Measurements from ENCODE around the gene LMF1.

LMF1 gene

DNA sequence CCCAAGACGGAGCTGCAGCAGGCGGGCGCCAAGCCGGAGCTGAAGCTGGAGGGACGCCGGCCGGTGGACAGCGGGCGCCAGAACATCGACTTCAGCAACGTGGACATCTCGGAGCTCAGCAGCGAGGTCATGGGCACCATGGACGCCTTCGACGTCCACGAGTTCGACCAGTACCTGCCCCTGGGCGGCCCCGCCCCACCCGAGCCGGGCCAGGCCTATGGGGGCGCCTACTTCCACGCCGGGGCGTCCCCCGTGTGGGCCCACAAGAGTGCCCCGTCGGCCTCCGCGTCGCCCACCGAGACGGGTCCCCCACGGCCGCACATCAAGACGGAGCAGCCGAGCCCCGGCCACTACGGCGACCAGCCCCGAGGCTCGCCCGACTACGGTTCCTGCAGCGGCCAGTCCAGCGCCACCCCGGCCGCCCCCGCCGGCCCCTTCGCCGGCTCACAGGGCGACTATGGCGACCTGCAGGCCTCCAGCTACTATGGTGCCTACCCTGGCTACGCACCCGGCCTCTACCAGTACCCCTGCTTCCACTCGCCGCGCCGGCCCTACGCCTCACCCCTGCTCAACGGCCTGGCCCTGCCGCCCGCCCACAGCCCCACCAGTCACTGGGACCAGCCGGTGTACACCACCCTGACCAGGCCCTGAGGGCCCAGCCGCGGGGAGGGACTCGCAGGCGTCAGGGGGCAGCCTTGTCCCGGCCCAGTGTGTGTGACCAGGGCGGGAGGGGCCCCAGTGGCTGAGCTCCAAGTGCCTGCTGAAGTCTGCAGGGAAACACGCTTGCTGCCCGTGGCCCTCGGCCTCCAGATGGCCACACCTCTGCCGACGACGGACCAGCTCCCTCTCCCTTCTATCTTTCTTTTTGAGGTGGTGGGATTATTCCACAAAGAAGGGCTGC, 14.2 kb upstream of the LMF1 start:
- Mint-ChIP-seq H3K9me3 (no peaks in the 10 kb centered on the region), H3K27ac (no peak overlapping the region)
- no peak for DNase-seq (ENCODE audit: low spot score)

DNA sequence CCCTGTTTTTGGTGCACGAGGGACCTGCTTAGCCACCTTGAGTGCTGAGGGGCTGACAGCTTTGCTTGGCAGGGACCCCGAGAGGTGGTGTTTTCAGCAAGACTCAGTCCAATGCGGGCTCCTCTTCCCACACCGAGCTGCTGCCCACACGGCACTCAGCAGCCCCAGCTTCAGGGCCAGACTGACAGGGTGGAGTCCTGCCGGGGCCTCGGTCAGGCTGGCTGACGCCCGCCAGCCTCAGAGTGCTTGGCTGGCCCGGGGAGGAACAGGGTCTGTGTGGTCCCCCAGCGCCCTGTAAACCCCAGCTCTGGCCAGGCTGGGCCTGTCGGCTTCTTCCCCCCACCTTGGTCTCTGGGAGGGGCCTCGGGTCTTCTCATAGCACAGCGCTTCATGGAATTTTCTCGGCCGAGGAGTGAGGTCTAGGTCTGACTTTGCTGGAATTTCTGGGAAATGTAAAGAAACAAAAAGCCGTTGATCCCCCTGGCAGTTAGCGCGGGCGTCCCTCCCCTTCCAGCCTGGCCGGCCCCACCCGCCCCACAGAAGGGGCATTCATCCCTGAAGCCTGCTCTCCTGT, 13.4 kb upstream of the LMF1 start:
- no peak for DNase-seq (ENCODE audit: low spot score)
- Mint-ChIP-seq H3K36me3 (ENCODE audit: low read depth) (no peaks in the 10 kb centered on the region), H3K4me3 (no peak overlapping the region), H3K27me3 (ENCODE audit: low read depth) (peaks cover 15% of the 10 kb centered on the region), H3K27ac (no peak overlapping the region), H3K4me1 (ENCODE audit: low read depth) (no peaks in the 10 kb centered on the region), H3K9me3 (no peaks in the 10 kb centered on the region)

More for the DNA sequence above, 14.2 kb upstream of the LMF1 start:
- Mint-ChIP-seq H3K4me3 (no peak overlapping the region), H3K36me3 (ENCODE audit: low read depth) (no peaks in the 10 kb centered on the region), H3K4me1 (ENCODE audit: low read depth) (no peaks in the 10 kb centered on the region), H3K27me3 (ENCODE audit: low read depth) (peaks cover 10% of the 10 kb centered on the region)

DNA sequence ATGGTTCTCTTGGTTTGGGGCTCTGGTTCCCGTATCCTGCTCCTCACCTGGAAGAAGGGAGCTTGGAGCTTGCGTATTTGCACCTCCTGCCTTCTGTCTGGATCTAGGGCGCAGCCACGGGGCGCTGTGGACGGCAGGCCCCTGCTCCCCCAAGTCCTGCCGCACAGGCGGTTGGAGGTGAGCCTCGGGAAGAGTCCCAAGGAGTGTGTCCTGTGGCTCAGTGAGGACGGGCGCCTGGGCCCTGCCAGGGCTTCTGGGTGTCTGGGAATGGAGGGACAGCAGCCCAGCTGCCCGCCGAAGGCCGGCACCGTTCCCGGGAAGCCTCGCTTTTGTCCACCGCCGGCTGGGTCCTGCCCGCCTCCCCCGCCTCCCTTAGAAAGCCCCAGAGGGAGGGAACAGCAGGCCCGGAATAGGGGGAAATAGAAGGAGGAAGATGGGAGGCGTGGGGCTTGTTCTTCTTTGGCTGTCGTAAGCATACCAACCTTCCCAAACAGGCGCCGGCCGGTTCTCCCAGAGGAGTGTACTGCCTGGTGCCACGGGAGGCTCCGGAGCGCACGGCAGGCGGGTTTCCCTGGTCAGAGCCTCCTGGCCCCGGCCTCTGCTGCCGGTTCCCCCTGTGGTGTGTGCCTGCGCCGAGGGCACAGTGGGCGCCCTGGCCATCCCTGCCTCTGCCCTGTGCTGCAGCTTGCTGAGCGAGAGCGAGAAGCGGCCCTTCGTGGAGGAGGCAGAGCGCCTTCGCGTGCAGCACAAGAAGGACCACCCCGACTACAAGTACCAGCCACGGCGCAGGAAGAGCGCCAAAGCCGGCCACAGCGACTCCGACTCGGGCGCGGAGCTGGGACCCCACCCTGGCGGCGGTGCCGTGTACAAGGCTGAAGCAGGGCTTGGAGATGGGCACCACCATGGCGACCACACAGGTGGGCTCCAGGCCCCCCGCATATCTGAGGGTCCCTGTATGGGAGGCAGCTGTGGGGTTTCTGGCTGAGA, 12.6 kb upstream of the LMF1 start:
- Mint-ChIP-seq H3K4me1 (ENCODE audit: low read depth) (no peaks in the 10 kb centered on the region), H3K9me3 (no peaks in the 10 kb centered on the region), H3K27ac (no peak overlapping the region), H3K36me3 (ENCODE audit: low read depth) (no peaks in the 10 kb centered on the region), H3K27me3 (ENCODE audit: low read depth) (peaks cover 15% of the 10 kb centered on the region), H3K4me3 (peak overlapping the region; percentile 26)
- DNase-seq (ENCODE audit: low spot score): no peak

DNA sequence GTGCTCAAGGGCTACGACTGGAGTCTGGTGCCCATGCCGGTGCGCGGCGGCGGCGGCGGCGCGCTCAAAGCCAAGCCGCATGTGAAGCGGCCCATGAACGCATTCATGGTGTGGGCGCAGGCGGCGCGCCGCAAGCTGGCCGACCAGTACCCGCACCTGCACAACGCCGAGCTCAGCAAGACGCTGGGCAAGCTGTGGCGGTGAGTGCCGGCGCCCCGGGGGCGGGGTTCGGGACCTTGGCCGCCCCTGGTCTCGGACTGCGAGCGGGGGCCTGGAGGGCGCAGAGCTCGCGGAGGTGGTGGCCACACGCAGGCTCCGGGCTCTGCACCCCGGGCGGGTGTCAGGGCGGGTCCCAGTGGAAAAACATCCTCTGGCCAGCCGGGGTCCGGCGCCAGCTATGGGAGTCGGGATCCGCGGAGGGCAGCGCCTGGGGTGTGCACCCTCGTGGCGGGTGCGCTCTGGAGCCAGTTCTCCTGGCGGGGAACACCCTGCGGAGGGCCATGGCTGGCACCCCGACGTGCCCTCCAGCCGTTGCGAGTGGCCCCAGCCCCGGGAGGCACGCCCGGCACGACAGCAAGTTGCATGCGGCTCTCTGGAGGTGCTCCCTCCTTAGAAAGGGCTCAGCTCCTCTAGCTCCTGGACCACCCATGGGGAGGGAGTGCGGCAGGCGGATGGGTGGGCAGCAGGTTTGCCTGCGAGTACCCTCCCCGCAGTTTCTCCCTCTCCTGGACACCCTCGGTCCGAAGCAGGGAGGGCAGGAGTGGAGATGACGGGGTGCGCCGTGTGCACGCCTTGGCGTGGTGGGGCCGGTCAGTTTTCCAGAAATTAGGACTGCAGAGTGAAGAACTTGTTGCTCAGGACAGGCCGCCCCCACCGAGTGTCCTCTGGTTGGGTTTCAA, 11.6 kb upstream of the LMF1 start:
- Mint-ChIP-seq H3K36me3 (ENCODE audit: low read depth) (no peaks in the 10 kb centered on the region), H3K4me1 (ENCODE audit: low read depth) (no peaks in the 10 kb centered on the region), H3K27me3 (ENCODE audit: low read depth) (peaks cover 19% of the 10 kb centered on the region), H3K9me3 (no peaks in the 10 kb centered on the region), H3K4me3 (peak overlapping the region; percentile 26), H3K27ac (no peak overlapping the region)
- no peak for DNase-seq (ENCODE audit: low spot score)

DNA sequence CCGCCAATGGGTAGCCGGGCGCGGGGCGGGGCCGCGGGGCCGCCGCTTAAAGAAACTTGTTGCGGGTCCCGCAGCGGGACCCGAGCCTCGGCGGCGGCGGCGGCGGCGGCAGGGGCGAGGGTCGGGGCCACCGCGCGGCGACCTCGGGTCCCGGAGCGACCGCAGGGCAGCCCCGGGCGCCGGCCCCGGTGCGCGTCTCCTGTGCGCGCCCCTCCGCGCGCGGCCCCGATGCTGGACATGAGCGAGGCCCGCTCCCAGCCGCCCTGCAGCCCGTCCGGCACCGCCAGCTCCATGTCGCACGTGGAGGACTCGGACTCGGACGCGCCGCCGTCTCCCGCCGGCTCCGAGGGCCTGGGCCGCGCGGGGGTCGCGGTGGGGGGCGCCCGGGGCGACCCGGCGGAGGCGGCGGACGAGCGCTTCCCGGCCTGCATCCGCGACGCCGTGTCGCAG, 10.9 kb upstream of the LMF1 start, which contains the start of gene SOX8:
Gene SOX8, plus strand, starts transcription at position 76 of the 450 bp plus-strand sequence. Its CDS starts 153 bp downstream, at position 229.
- Mint-ChIP-seq H3K27me3 (ENCODE audit: low read depth) (peaks cover 19% of the 10 kb centered on the region), H3K27ac (no peak within 1 kb of the TSS), H3K9me3 (no peaks in the 10 kb centered on the region), H3K36me3 (ENCODE audit: low read depth) (no peaks in the 10 kb centered on the region), H3K4me1 (ENCODE audit: low read depth) (no peaks in the 10 kb centered on the region), H3K4me3 (peak within 1 kb of the TSS; percentile 54)
- no peak for DNase-seq (ENCODE audit: low spot score)

DNA sequence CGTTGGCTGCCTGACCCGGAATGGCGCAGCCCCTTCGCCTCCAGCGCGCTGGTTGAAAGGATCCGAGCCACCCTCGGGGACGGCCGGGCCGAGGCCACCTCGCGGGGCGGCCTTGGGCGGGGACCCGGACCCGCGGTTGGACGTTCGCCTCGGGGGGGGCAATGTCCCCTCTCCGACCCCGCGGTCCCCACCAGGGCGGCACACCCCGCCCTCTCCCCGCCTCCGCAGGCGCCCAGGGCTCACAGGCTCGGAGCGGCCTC, 9.7 kb upstream of the LMF1 start:
- no peaks in the 10 kb centered on the region for H3K36me3 Mint-ChIP-seq (ENCODE audit: low read depth)
- no peak for DNase-seq (ENCODE audit: low spot score)

DNA sequence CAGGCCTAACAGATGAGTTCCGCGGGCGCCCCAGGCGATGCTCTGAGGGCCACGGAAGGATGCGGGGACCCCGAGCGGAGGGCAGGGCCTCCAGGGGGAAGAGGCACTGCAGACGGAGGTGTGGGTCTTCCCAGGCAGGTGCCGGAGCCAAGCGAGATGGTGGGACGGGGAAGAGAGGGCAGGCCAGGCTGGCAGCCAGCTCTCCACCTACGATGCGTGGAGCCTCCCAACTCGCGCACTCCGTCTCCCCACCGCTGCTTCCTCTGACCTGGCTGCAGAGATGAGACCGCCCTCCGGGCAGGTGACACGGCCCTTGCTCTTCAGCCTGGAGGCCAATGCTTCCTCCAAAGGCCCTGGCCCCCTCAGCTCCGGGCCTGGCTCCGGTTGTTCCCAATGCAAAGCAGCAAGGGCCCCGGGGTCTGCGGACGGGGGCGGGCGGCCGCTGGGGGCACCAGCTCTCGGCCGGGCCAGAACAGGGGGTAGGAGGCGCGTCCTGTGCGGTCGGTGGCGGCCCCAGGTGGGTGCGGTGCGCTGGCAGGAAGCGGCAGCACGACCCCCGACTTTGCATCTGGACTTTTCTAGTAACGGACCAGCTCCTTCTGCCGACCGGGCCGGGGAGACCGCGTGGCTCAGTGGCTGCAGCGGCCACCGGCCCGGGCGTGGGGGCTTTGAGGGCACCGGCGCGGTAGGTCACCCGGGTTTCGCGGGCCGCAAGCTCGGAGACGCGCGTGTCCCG, 9.2 kb upstream of the LMF1 start:
- H3K4me3 Mint-ChIP-seq: no peak overlapping the region
- H3K27ac Mint-ChIP-seq: no peak overlapping the region
- no peaks in the 10 kb centered on the region for H3K4me1 Mint-ChIP-seq (ENCODE audit: low read depth)
- no peaks in the 10 kb centered on the region for H3K9me3 Mint-ChIP-seq
- no peaks in the 10 kb centered on the region for H3K36me3 Mint-ChIP-seq (ENCODE audit: low read depth)
- no peak for DNase-seq (ENCODE audit: low spot score)
- peaks cover 19% of the 10 kb centered on the region for H3K27me3 Mint-ChIP-seq (ENCODE audit: low read depth)

More for the DNA sequence above, 9.7 kb upstream of the LMF1 start:
- no peaks in the 10 kb centered on the region for H3K9me3 Mint-ChIP-seq
- H3K27me3 Mint-ChIP-seq (ENCODE audit: low read depth): peaks cover 19% of the 10 kb centered on the region
- no peak overlapping the region for H3K4me3 Mint-ChIP-seq
- no peak overlapping the region for H3K27ac Mint-ChIP-seq
- H3K4me1 Mint-ChIP-seq (ENCODE audit: low read depth): no peaks in the 10 kb centered on the region

DNA sequence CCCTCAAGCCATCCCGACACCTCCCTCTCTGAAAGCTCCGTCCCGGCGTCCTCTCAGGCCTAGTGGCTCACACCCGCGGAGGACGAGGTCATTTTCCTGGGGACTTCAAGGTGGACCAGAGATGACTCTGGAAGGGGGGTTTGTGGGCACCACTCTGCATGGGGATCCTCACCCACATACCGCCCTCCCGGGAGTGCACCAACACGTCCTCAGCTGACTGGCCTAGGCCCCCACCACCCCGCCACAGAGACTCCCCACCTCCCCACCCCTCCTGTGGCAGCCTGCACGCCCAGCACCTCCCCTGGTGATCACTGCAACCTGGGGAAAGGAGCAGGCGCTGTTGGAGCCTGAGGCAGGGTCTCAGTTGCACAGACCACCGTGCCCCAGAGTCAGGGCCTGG, 8.4 kb upstream of the LMF1 start:
- H3K27me3 Mint-ChIP-seq (ENCODE audit: low read depth): peaks cover 19% of the 10 kb centered on the region
- no peaks in the 10 kb centered on the region for H3K36me3 Mint-ChIP-seq (ENCODE audit: low read depth)
- H3K4me3 Mint-ChIP-seq: no peak overlapping the region
- no peaks in the 10 kb centered on the region for H3K9me3 Mint-ChIP-seq
- DNase-seq (ENCODE audit: low spot score): no peak
- H3K4me1 Mint-ChIP-seq (ENCODE audit: low read depth): no peaks in the 10 kb centered on the region
- H3K27ac Mint-ChIP-seq: no peak overlapping the region

DNA sequence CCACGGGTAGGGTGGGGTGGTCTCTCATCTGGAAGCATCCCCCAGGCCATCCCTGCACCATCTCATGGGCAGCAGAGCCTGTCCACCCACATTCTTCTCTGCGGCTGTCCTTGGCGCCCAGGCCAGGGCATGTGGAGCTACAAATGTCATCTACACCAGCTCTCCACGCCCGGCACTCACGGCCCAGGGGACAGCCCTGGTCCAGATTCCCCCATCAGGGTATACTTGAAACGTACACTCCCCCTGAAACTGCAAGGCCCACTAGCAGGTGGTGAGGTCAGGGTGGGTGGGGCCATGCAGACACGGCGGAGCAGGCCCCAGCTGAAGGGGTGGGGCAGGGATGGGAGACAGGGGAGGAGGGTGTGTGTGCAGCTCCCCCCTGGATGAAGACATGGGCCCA, 7.6 kb upstream of the LMF1 start:
- H3K36me3 Mint-ChIP-seq (ENCODE audit: low read depth): no peaks in the 10 kb centered on the region
- H3K9me3 Mint-ChIP-seq: no peaks in the 10 kb centered on the region
- no peaks in the 10 kb centered on the region for H3K4me1 Mint-ChIP-seq (ENCODE audit: low read depth)
- DNase-seq (ENCODE audit: low spot score): no peak
- no peak overlapping the region for H3K27ac Mint-ChIP-seq
- no peak overlapping the region for H3K4me3 Mint-ChIP-seq
- peaks cover 19% of the 10 kb centered on the region for H3K27me3 Mint-ChIP-seq (ENCODE audit: low read depth)

DNA sequence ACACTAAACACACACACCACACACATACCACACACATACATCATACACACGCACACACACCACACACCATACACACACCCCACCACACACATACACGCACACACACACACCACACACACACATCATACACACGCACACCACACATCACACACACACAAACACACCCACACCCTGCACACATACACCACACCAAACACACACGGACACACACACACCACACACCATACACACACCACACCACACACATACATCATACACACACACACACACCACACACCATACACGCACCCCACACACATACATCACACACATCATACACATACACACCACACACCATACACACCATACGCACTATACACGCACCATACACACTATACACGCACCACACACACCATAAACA, 7.1 kb upstream of the LMF1 start:
- H3K27ac Mint-ChIP-seq: no peak overlapping the region
- H3K4me1 Mint-ChIP-seq (ENCODE audit: low read depth): no peaks in the 10 kb centered on the region

DNA sequence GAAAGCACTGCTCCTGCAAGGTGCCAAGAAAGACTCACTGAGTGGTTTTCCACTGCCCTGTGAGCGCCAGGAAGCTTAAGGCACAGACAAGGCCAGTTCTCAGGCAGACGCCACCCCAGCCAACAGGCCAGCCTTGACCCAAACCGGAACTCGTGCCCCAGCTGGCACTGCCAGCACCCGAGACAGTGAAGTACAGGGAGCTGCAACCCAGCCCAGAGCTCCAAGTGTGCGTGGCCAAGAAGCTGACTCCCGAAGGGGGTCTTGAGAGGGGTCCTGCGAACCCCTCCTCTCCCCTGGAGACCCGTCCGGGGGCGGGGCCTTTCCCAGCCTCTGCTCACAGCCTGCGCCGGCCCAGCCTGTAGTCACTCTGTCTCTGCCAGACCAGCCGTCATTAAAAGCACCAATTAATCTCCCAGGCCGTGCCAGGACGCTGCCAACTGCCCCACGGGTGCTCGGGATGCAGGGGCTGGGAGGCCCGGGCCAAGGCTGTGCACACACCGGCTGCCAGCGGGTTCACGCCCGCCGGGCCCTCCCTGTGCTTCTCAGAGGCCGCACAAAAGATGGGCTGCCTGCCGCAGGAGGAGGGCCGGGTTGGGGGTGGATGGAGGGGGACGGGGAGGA, 6.4 kb upstream of the LMF1 start:
- Mint-ChIP-seq H3K27me3 (ENCODE audit: low read depth) (peaks cover 12% of the 10 kb centered on the region), H3K27ac (no peak overlapping the region), H3K4me1 (ENCODE audit: low read depth) (no peaks in the 10 kb centered on the region), H3K36me3 (ENCODE audit: low read depth) (no peaks in the 10 kb centered on the region), H3K9me3 (no peaks in the 10 kb centered on the region), H3K4me3 (no peak overlapping the region)
- no peak for DNase-seq (ENCODE audit: low spot score)

More for the DNA sequence above, 7.1 kb upstream of the LMF1 start:
- no peak for DNase-seq (ENCODE audit: low spot score)
- Mint-ChIP-seq H3K9me3 (no peaks in the 10 kb centered on the region), H3K4me3 (no peak overlapping the region), H3K27me3 (ENCODE audit: low read depth) (peaks cover 15% of the 10 kb centered on the region), H3K36me3 (ENCODE audit: low read depth) (no peaks in the 10 kb centered on the region)

DNA sequence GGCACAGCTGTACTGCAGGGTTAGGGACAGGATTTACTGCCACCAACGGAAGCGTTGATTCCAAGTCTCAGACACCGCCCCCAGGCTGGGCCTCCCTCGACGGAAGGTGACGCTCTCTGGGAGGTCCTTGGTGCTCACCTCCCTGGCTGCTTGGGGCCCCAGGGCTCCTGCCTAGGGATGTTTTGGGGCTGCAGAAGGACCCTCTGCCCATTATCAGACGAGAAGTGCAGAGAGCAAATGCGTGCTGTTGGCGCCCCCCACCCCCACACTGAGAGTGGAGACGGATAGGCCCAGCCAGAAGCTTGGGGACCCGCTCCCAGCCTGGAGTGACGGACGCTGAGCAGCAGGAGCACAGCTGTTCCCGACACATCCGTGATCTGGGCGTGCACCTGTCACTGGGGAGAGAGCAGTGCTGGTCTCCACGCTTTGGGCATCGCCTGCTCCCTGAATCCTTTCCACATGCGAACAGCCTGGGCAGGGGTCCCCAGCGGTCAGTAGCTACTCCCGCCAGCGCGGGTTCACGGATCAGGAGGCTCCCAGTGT, 5.7 kb upstream of the LMF1 start:
- DNase-seq (ENCODE audit: low spot score): no peak
- Mint-ChIP-seq H3K9me3 (no peaks in the 10 kb centered on the region), H3K27ac (no peak overlapping the region), H3K36me3 (ENCODE audit: low read depth) (no peaks in the 10 kb centered on the region), H3K4me1 (ENCODE audit: low read depth) (peaks cover 4% of the 10 kb centered on the region), H3K27me3 (ENCODE audit: low read depth) (peaks cover 17% of the 10 kb centered on the region), H3K4me3 (no peak overlapping the region)
